Upper lobe of left lung (tissue), 6 donors: Measurements from ENCODE around the gene CAPS. TPM values are rescaled to one million over a fixed set of nuclear protein-coding genes. Genes with fewer than 3 reads are reported as not detected.

Source experiments
- ATAC-seq, 2 donors: fragments of 200-7000 bp; cut with Tn5 transposase; one replicate each; pipeline ENCODE4 v1.9.1; 2022; ENCODE audit warnings: mild to moderate bottlenecking in 2 of 2, moderate library complexity in 2 of 2; ENCODE audit not compliant: low FRiP score in 2 of 2
- DNase-seq, 2 donors: peaks; one replicate each; pipeline ENCODE4 v3.0.0-alpha.2; 2019 to 2020
- H3K27ac ChIP-seq, 4 donors: fragments of 200-600 bp; sonication (generic); one replicate each; pipeline ENCODE4 v1.5.1; 2016 to 2019
- H3K27me3 ChIP-seq, 4 donors: fragments of 200-600 bp; sonication (generic); one replicate each; pipeline ENCODE4 v1.5.1; 2017 to 2019
- H3K36me3 ChIP-seq, 4 donors: fragments of 200-600 bp; sonication (generic); one replicate each; pipeline ENCODE4 v1.5.1; 2016 to 2019
- H3K4me1 ChIP-seq, 4 donors: fragments of 200-600 bp; sonication (generic); one replicate each; pipeline ENCODE4 v1.5.1; 2018 to 2019
- H3K4me3 ChIP-seq, 4 donors: fragments of 200-600 bp; sonication (generic); one replicate each; pipeline ENCODE4 v1.5.1; 2017 to 2019; ENCODE audit warnings: mild to moderate bottlenecking in 2 of 4, moderate library complexity in 1 of 4
- H3K9me3 ChIP-seq, 4 donors: fragments of 200-600 bp; sonication (generic); one replicate each; pipeline ENCODE4 v1.5.1; 2018 to 2019
- CTCF ChIP-seq, 6 experiments: fragments of 450-650 bp in 4 of 6; fragments of 200-600 bp in 2 of 6; sonication (generic) in 2 of 6; IDR thresholded peaks; one replicate each; pipeline ENCODE4 v1.5.1; 2016 to 2019; ENCODE audit warnings: antibody characterized with exemption in 6 of 6
- EP300 ChIP-seq, 4 donors: sonication (generic); formaldehyde crosslinking; IDR thresholded peaks; one replicate each; pipeline ENCODE4 v1.5.1; 2017; ENCODE audit warnings: antibody characterized with exemption in 4 of 4, control low read depth in 2 of 4
- POLR2A ChIP-seq, 4 donors: fragments of 450-650 bp; IDR thresholded peaks; one replicate each; pipeline ENCODE4 v1.5.1; 2016 to 2017; ENCODE audit warnings: antibody characterized with exemption in 4 of 4, mild to moderate bottlenecking in 2 of 4
- POLR2AphosphoS5 ChIP-seq, 2 donors: sonication (generic); formaldehyde crosslinking; IDR thresholded peaks; one replicate each; pipeline ENCODE4 v1.5.1; 2017; ENCODE audit warnings: antibody characterized with exemption in 2 of 2
- WGBS, 2 donors: methylation state at CpG; one replicate each; pipeline ENCODE4 v1.1.5; 2017 to 2018; 5-methylcytosine and 5-hydroxymethylcytosine counted together
- total RNA-seq, 6 donors: library from RNA; depleted of rRNA in 4 of 6; stranded (reverse); fragments of >200 nt in 4 of 6; gene quantifications; one replicate each; pipeline versions ENCODE4 v1.1.0 to v1.2.1, GENCODE V29; 2016 to 2021
- donor health status: DM: no; HTN: no; CAD: no; lungs with moderate emphysema.
- donor health status: DM: no; HTN: yes; CAD: no; lungs with severe emphysema.

CAPS gene
- total RNA-seq, 6 donors from 2014 or later: 20.6 to 414 (median 115) TPM

- TF ChIP-seq CTCF (IDR thresholded peaks at IDR 0.05) (no peak), EP300 (IDR thresholded peaks at IDR 0.05) (no peak), POLR2A (IDR thresholded peaks at IDR 0.05) (no peak), POLR2AphosphoS5 (IDR thresholded peaks at IDR 0.05) (no peak)
- 92 to 94% methylated on average over 9 to 13 of the region's 13 CpGs for WGBS, 2 donors
- peaks cover 11 to 34% (median 22%) of the 10 kb centered on the region in 4 donors for H3K36me3 ChIP-seq
- ATAC-seq (no peak), DNase-seq (no peak)
- H3K4me3 ChIP-seq: no peak overlapping the region
- H3K9me3 ChIP-seq: no peaks in the 10 kb centered on the region
- H3K27ac ChIP-seq: no peak overlapping the region
- no peaks in the 10 kb centered on the region for H3K27me3 ChIP-seq
- peaks cover 10 to 15% (median 11%) of the 10 kb centered on the region in 4 donors for H3K4me1 ChIP-seq
These were observed 14.1 kb upstream of the CAPS start for GRCh38 chr19:5899728-5900526.

- Histone ChIP-seq H3K4me1 (peaks cover 20 to 24% (median 21%) of the 10 kb centered on the region in 4 donors), H3K27me3 (no peaks in the 10 kb centered on the region), H3K4me3 (no peak overlapping the region), H3K9me3 (no peaks in the 10 kb centered on the region), H3K36me3 (peaks cover 6 to 23% (median 12%) of the 10 kb centered on the region in 4 donors), H3K27ac (no peak overlapping the region)
- TF ChIP-seq EP300 (IDR thresholded peaks at IDR 0.05) (no peak), CTCF (IDR thresholded peaks at IDR 0.05) (no peak), POLR2AphosphoS5 (IDR thresholded peaks at IDR 0.05) (no peak), POLR2A (IDR thresholded peaks at IDR 0.05) (no peak)
- WGBS, 2 donors: 90 to 93% methylated on average over 8 of the region's 8 CpGs
- ATAC-seq (no peak), DNase-seq (no peak)
These were observed 13.1 kb upstream of the CAPS start for GRCh38 chr19:5900976-5901375.

- no peaks in the 10 kb centered on the region for H3K27me3 ChIP-seq
- DNase-seq (no peak), ATAC-seq (no peak)
- H3K9me3 ChIP-seq: no peaks in the 10 kb centered on the region
- peak overlapping the region; percentile 91 to 95 (median 93) for H3K27ac ChIP-seq
- peaks cover 0 to 13% (median 2%) of the 10 kb centered on the region in 4 donors for H3K36me3 ChIP-seq
- peak overlapping the region; percentile 75 to 96 (median 84) for H3K4me3 ChIP-seq
- TF ChIP-seq POLR2A (IDR thresholded peaks at IDR 0.05) (no peak), POLR2AphosphoS5 (IDR thresholded peaks at IDR 0.05) (no peak)
- peaks cover 20 to 30% (median 22%) of the 10 kb centered on the region in 4 donors for H3K4me1 ChIP-seq
- WGBS, 2 donors: 0% methylated on average over 16 to 24 of the region's 27 CpGs
These were observed 10.9 kb upstream of the CAPS start for GRCh38 chr19:5903056-5903623.

GRCh38 chr19:5903624-5904351 lies 10.3 kb upstream of the CAPS start, which contains the start of gene NDUFA11:
NDUFA11 (minus strand) TSS chr19:5903790; CDS start chr19:5903708, 82 bp downstream.
- DNase-seq: peak; percentile 100
- WGBS, 2 donors: 0 to 1% methylated on average over 22 to 36 of the region's 57 CpGs
- TF ChIP-seq POLR2AphosphoS5 (IDR thresholded peaks at IDR 0.05) (peak; percentile 86 to 87), EP300 (IDR thresholded peaks at IDR 0.05) (no peak), CTCF (IDR thresholded peaks at IDR 0.05) (peak in 4 of 6 experiments; percentile 15 to 43 (median 40)), POLR2A (IDR thresholded peaks at IDR 0.05) (peak in 3 of 4 donors; percentile 32 to 81 (median 38))
- Histone ChIP-seq H3K4me1 (peaks cover 20 to 30% (median 22%) of the 10 kb centered on the region in 4 donors), H3K27me3 (no peaks in the 10 kb centered on the region), H3K36me3 (peaks cover 0 to 15% (median 3%) of the 10 kb centered on the region in 4 donors), H3K9me3 (no peaks in the 10 kb centered on the region), H3K27ac (peak within 1 kb of the TSS; percentile 91 to 95 (median 93)), H3K4me3 (peak within 1 kb of the TSS; percentile 75 to 96 (median 84))
- ATAC-seq: peak; percentile 57 to 89
